H1 (cell line): ENCODE data around the gene GSG1L2. TPM values are rescaled to one million over a fixed set of nuclear protein-coding genes. Genes with fewer than 3 reads are reported as not detected.

ENCODE experiments used
- CTCF ChIA-PET: fragments of 300-600 bp; sonication (Branson Sonifier 250); formaldehyde crosslinking; loops from one replicate; lab custom pipeline; 2021; ENCODE audit not compliant: partially characterized antibody; lab: Charles Lee
- POLR2A ChIA-PET: fragments of 300-600 bp; sonication (Branson Sonifier 250); formaldehyde crosslinking; loops from one replicate; lab custom pipeline; 2021; ENCODE audit warnings: inconsistent platforms; ENCODE audit not compliant: partially characterized antibody; lab: Charles Lee
- DNase-seq, 2 experiments: peaks; one replicate each; pipeline versions ENCODE4 v3.0.0 to v3.0.0-alpha.2; 2010 to 2022; ENCODE audit warnings: low spot score in 2 of 2, low read depth in 1 of 2, mixed read lengths in 1 of 2
- FAIRE-seq: peaks from 2 replicates; lab custom pipeline; 2011; peaks lifted over from hg19 to GRCh38; lab: Jason Lieb, UNC
- H2AFZ ChIP-seq: 2 replicates; pipeline ENCODE4 v1.8.1; 2012; ENCODE audit warnings: low read length, inconsistent platforms
- H2AK5ac ChIP-seq: 2 replicates; pipeline ENCODE4 v1.6.1; 2013; ENCODE audit warnings: low read depth, low read length
- H2BK120ac ChIP-seq: replicated peaks from 2 replicates; pipeline ENCODE3; 2013; ENCODE audit warnings: low read depth, low read length, inconsistent platforms
- H2BK12ac ChIP-seq: 2 replicates; pipeline ENCODE4 v1.6.1; 2013; ENCODE audit warnings: low read depth, low read length
- H2BK15ac ChIP-seq: 2 replicates; pipeline ENCODE4 v1.6.1; 2013; ENCODE audit warnings: low read length
- H2BK20ac ChIP-seq: 2 replicates; pipeline ENCODE4 v1.6.1; 2013; ENCODE audit warnings: low read length
- H2BK5ac ChIP-seq: 2 replicates; pipeline ENCODE4 v1.6.1; 2013; ENCODE audit warnings: low read depth, low read length
- H3K14ac ChIP-seq: 2 replicates; pipeline ENCODE4 v1.6.1; 2013; ENCODE audit warnings: inconsistent platforms; ENCODE audit not compliant: insufficient read length
- H3K18ac ChIP-seq: 2 replicates; pipeline ENCODE4 v1.6.1; 2013; ENCODE audit warnings: low read length; ENCODE audit errors: extremely low read depth
- H3K23ac ChIP-seq: 2 replicates; pipeline ENCODE4 v1.6.1; 2013; ENCODE audit warnings: inconsistent platforms; ENCODE audit not compliant: insufficient read length
- H3K23me2 ChIP-seq: 2 replicates; pipeline ENCODE4 v1.6.1; 2013; ENCODE audit warnings: low read depth, low read length
- H3K27ac ChIP-seq: 2 replicates; pipeline ENCODE4 v1.6.1; 2011; ENCODE audit warnings: low read depth, low read length, inconsistent platforms
- H3K27me3 ChIP-seq, 4 experiments: replicated peaks in 1 of 4; 1 replicate in 1 of 4; 2 replicates in 3 of 4; pipeline versions ENCODE4 v1.6.1 to v1.8.1; 2011 to 2013; ENCODE audit warnings: low read length in 3 of 4, mild to moderate bottlenecking in 3 of 4, inconsistent platforms in 2 of 4, mixed read lengths in 2 of 4, moderate library complexity in 1 of 4; ENCODE audit not compliant: control insufficient read depth in 3 of 4, insufficient read depth in 3 of 4; ENCODE audit errors: extremely low read depth in 1 of 4
- H3K36me3 ChIP-seq, 4 experiments: 2 replicates each; pipeline versions ENCODE4 v1.6.1 to v1.8.1; 2011 to 2013; ENCODE audit warnings: mild to moderate bottlenecking in 4 of 4, low read length in 3 of 4, moderate library complexity in 2 of 4, control low read depth in 1 of 4, inconsistent platforms in 1 of 4; ENCODE audit not compliant: insufficient read depth in 4 of 4, control insufficient read depth in 2 of 4
- H3K4ac ChIP-seq: replicated peaks from 2 replicates; pipeline ENCODE3; 2013; ENCODE audit warnings: low read length, low read depth, mixed read lengths, inconsistent platforms; ENCODE audit not compliant: insufficient read length
- H3K4me1 ChIP-seq, 4 experiments: replicated peaks in 1 of 4; 1 replicate in 1 of 4; 2 replicates in 3 of 4; pipeline versions ENCODE4 v1.6.1 to v1.8.1; 2011 to 2013; ENCODE audit warnings: low read length in 3 of 4, inconsistent platforms in 2 of 4, mixed read lengths in 1 of 4; ENCODE audit not compliant: insufficient read depth in 4 of 4, control insufficient read depth in 3 of 4
- H3K4me2 ChIP-seq, 2 experiments: 2 replicates each; pipeline versions ENCODE4 v1.6.1 to v1.8.1; 2011 to 2013; ENCODE audit warnings: low read depth in 2 of 2, low read length in 2 of 2, control low read depth in 1 of 2, inconsistent platforms in 1 of 2, mild to moderate bottlenecking in 1 of 2; ENCODE audit not compliant: insufficient read depth in 1 of 2
- H3K4me3 ChIP-seq, 4 experiments: fragments of 200-600, 300-600 bp in 1 of 4; sonication (generic), shearing (Covaris generic), sonication (Bioruptor Twin) in 1 of 4; 2 replicates each; pipeline versions ENCODE4 v1.5.1 to v1.8.1; 2011 to 2016; ENCODE audit warnings: low read length in 4 of 4, low read depth in 3 of 4, control low read depth in 2 of 4, inconsistent platforms in 2 of 4, mild to moderate bottlenecking in 2 of 4, mixed read lengths in 1 of 4, moderate library complexity in 1 of 4; ENCODE audit not compliant: insufficient read depth in 2 of 4; ENCODE audit errors: extremely low read depth in 1 of 4
- H3K56ac ChIP-seq: replicated peaks from 2 replicates; pipeline ENCODE3; 2013; ENCODE audit warnings: low read depth, mild to moderate bottlenecking, mixed read lengths, low read length, inconsistent platforms; ENCODE audit not compliant: insufficient read length
- H3K79me1 ChIP-seq: 2 replicates; pipeline ENCODE4 v1.6.1; 2013; ENCODE audit warnings: low read depth, low read length, control low read depth
- H3K79me2 ChIP-seq, 2 experiments: 2 replicates each; pipeline versions ENCODE4 v1.6.1 to v1.8.1; 2012 to 2013; ENCODE audit warnings: low read length in 2 of 2, mild to moderate bottlenecking in 2 of 2, inconsistent platforms in 1 of 2; ENCODE audit not compliant: insufficient read depth in 2 of 2, control insufficient read depth in 1 of 2
- H3K9ac ChIP-seq, 4 experiments: replicated peaks in 1 of 4; 1 replicate in 1 of 4; 2 replicates in 3 of 4; pipeline versions ENCODE4 v1.6.1 to v1.8.1; 2011 to 2013; ENCODE audit warnings: low read depth in 3 of 4, low read length in 3 of 4, control low read depth in 2 of 4, mild to moderate bottlenecking in 2 of 4, moderate library complexity in 2 of 4, inconsistent platforms in 1 of 4; ENCODE audit errors: extremely low read depth in 1 of 4
- H3K9me3 ChIP-seq, 2 experiments: 2 replicates each; pipeline versions ENCODE4 v1.6.1 to v1.8.1; 2012 to 2013; ENCODE audit warnings: mild to moderate bottlenecking in 2 of 2, moderate library complexity in 2 of 2, control low read depth in 1 of 2, inconsistent platforms in 1 of 2, low read depth in 1 of 2, low read length in 1 of 2, mixed read lengths in 1 of 2; ENCODE audit not compliant: insufficient read depth in 2 of 2
- H4K20me1 ChIP-seq, 2 experiments: replicated peaks in 1 of 2; 2 replicates each; pipeline versions ENCODE3 to v1.8.1; 2011 to 2013; ENCODE audit warnings: inconsistent platforms in 2 of 2, low read length in 2 of 2, mild to moderate bottlenecking in 1 of 2; ENCODE audit not compliant: insufficient read depth in 2 of 2, control insufficient read depth in 1 of 2
- H4K5ac ChIP-seq: 2 replicates; pipeline ENCODE4 v1.6.1; 2013; ENCODE audit warnings: low read length, low read depth, mixed read lengths, inconsistent platforms; ENCODE audit not compliant: insufficient read length
- H4K8ac ChIP-seq: 2 replicates; pipeline ENCODE4 v1.8.0; 2013; ENCODE audit warnings: mild to moderate bottlenecking, moderate library complexity, low read length, inconsistent platforms; ENCODE audit not compliant: insufficient read depth; ENCODE audit errors: extremely low read depth
- H4K91ac ChIP-seq: replicated peaks from 2 replicates; pipeline ENCODE3; 2013; ENCODE audit warnings: low read length, mixed read lengths, inconsistent platforms; ENCODE audit not compliant: insufficient read length
- ASH2L ChIP-seq: fragments of 200-600, 300-600 bp; sonication (generic); IDR thresholded peaks from one replicate; pipeline ENCODE4 v1.7.1; 2017; ENCODE audit warnings: low read length
- FOSL1 ChIP-seq: IDR thresholded peaks from 2 replicates; pipeline ENCODE4 v1.6.1; 2011; ENCODE audit warnings: mild to moderate bottlenecking, low read depth, low read length, moderate library complexity; ENCODE audit not compliant: insufficient read depth
- TEAD4 ChIP-seq: IDR thresholded peaks from 2 replicates; pipeline ENCODE4 v1.6.1; 2012; ENCODE audit warnings: low read depth, low read length, inconsistent platforms, mixed read lengths
- WGBS, 2 experiments: shearing (Covaris generic) in 1 of 2; methylation state at CpG; one replicate each; pipeline versions ENCODE4 v1.1.6 to v1.1.7; 2013 to 2015; ENCODE audit warnings: low lambda C conversion rate in 2 of 2, mixed read lengths in 2 of 2, inconsistent platforms in 1 of 2, low coverage in 1 of 2, missing lambda C conversion rate in 1 of 2; ENCODE audit not compliant: insufficient replicate concordance in 2 of 2, insufficient coverage in 1 of 2, insufficient read length in 1 of 2; ENCODE audit errors: extremely low coverage in 1 of 2, missing lambda C conversion rate in 1 of 2; 5-methylcytosine and 5-hydroxymethylcytosine counted together
- polyA plus RNA-seq, 7 experiments: library from polyadenylated mRNA; depleted of rRNA in 3 of 7; stranded (reverse) in 5 of 7; unstranded in 2 of 7; fragments of >200 nt in 5 of 7; fragments of 200-250 nt in 2 of 7; gene quantifications; 1 replicate in 5 of 7; 2 replicates in 1 of 7; 4 replicates in 1 of 7; pipeline versions ENCODE4 v1.2.1 to v1.2.3, GENCODE V29; 2011 to 2013; ENCODE audit warnings: missing spikeins in 2 of 7, mixed read lengths in 2 of 7
- total RNA-seq: library from RNA; stranded (reverse); fragmentation: NEBNext Ultra II Directional; extraction: Animal tissue kit (Norgen Biotek cat#: 25700); gene quantifications from 2 replicates; pipeline ENCODE4 v1.2.1, GENCODE V29; 2021

Gene GSG1L2
- total and polyA plus RNA-seq, 2 of the 8 experiments (the other 6 are each of a cell fraction or from before 2014, with no cell fraction given), result not detected

- Histone ChIP-seq H2BK20ac (no peak overlapping the region), H3K4me2 (no peak overlapping the region), H3K4me3 (no peak overlapping the region), H3K4ac (no peak overlapping the region), H4K5ac (no peak overlapping the region), H2AK5ac (no peak overlapping the region), H3K79me1 (no peaks in the 10 kb centered on the region), H3K9ac (no peak overlapping the region), H2BK15ac (no peak overlapping the region), H3K27me3 (no peaks in the 10 kb centered on the region), H4K91ac (no peak overlapping the region), H3K14ac (no peak overlapping the region), H3K9me3 (no peaks in the 10 kb centered on the region), H3K56ac (no peak overlapping the region), H3K27ac (no peak overlapping the region), H2BK12ac (no peak overlapping the region), H3K23me2 (peaks cover 4% of the 10 kb centered on the region; the same call in 1 of the 2 replicates), H2AFZ (no peak overlapping the region), H3K18ac (no peak overlapping the region), H4K8ac (no peak overlapping the region), H4K20me1 (peaks cover 0 to 2% of the 10 kb centered on the region in 2 experiments), H3K4me1 (no peaks in the 10 kb centered on the region), H3K36me3 (no peaks in the 10 kb centered on the region)
- ChIA-PET CTCF (interaction anchor here (1.0 to 1.5 kb wide), 2 partner anchors 13 to 74 kb away, joined by 3 to 4 read pairs; no protein-coding TSS in a partner anchor), POLR2A (no interaction called here)
- no peak for DNase-seq
- no peak for FAIRE-seq
- 63% methylated on average over 4 of the region's 4 CpGs; no CpG with 5 or more reads in 1 of the 2 experiments for WGBS, 2 experiments
- TF ChIP-seq ASH2L (no peak), TEAD4 (no peak), FOSL1 (no peak)
- TF ChIP-seq, all 59 proteins: peak for 0
- Histone ChIP-seq H3K79me2 (no peaks in the 10 kb centered on the region), H2BK120ac (no peak overlapping the region), H2BK5ac (no peak overlapping the region), H3K23ac (no peak overlapping the region)
Measured at GRCh38 chr17:9818760-9819159, 3.1 kb downstream of the GSG1L2 start.
